Stimulated activated CD4-positive, alpha-beta T cell treated with anti-CD3 and anti-CD28 coated beads, TNF-alpha, amount 100 ng/mL, for 4 hours (primary cell): Measurements from ENCODE around the gene SLC26A9.
"Not testable (repeated sequence)": the region's sequence is repeated elsewhere in the genome, so short reads cannot be mapped to it uniquely, and the experiment has no call there.

ENCODE experiments used
- DNase-seq, 3 experiments: peaks; one replicate each; pipeline ENCODE4 v3.0.0-alpha.2; 2020; ENCODE audit warnings: low read depth in 3 of 3

SLC26A9 gene

DNA sequence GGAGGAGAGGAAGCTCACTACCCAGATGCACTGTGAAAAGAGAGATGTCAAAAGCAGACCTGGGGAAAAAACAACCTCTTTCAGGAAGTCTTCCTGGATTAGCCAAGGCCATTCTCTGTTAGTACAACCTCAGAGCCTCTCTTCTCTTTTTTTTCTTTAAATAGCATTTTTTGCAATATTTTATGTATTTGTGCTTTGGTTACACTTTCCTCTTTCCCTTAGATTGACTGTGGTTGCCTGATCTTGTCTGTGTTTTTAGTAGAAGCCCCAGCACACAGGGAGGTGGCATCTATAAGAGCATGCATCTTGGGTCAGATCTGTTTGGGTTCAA lies 18.8 kb downstream of the SLC26A9 start:
- no peak for DNase-seq

DNA sequence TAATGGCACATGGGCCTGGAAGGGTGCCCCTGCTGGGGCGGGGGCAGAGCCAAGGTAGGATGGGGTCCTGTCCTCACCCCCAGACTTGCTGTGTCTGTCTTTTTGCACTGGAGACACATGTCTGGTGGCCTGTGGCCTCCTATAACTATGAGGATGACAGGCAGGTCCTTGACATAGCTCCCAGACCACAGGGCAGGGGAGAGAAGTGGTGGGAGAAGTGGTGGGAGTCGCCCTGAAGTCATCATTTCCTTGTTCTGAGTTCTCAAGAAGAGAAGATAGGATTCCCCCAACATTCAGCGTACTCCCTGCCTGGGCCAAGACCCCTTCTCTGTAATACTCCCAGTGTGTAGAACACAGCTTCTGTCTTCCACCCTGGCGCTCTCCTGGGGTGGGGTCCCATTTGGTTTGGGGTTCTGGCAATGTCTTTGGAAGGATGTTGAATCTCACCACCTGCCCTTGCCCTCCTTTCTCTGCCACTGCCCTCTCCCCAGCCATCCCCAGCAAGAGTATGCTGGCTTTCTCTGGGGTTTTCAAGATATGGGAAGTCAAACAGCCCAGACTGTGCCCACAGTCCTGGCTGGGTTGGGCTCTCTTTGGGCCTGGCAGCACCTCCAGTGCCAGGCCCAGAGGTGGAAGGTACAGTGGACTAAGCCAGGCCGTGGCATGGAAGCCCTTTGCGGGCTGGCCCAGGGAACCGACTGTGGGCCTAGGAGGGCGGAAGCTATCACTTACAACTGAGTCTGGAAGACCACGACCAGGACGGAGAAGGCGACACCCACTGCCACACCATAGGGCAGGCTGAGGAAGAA lies 19.4 kb downstream of the SLC26A9 start:
- DNase-seq: no peak

DNA sequence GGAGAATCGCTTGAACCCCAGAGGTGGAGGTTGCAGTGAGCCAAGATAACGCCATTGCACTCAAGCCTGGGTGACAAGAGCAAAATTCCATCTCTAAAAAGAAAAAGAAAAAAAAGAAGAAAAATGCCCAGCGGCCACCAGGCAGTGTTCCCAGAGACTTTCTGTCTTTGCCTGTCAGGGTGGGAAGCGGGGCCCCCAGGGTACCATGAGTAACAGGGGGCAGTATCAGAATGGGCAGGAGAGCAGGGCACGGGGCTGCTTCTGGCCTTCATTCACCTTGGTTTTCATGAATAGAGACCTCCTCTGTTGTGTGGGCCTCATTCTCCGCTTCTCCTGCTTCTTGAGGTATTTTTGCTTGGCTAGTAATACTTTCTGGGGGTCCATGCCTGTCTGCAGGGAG lies 20.4 kb downstream of the SLC26A9 start:
- DNase-seq: no peak

DNA sequence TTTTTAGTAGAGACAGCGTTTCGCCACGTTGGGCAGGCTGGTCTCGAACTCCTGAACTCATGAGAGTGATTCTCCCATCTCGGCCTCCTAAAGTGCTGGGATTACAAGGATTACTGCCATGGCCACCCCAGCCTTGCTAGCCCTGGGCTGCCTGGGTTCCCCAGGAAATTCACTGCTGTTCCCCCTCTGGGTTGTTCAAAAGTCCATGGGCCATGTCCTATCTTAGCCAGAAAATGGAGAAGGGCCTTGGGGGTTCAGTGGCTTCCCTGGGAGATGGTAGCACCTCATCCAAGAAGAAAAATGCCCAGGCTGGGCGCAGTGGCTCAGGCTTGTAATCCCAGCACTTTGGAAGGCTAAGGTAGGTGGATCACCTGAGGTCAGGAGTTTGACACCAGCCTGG lies 20.9 kb downstream of the SLC26A9 start:
- no peak for DNase-seq

GRCh38 chr1:205921570-205921909 lies 21.7 kb downstream of the SLC26A9 start:
- DNase-seq: no peak

- no peak for DNase-seq
These were observed 22.2 kb downstream of the SLC26A9 start for GRCh38 chr1:205920861-205921569.

DNA sequence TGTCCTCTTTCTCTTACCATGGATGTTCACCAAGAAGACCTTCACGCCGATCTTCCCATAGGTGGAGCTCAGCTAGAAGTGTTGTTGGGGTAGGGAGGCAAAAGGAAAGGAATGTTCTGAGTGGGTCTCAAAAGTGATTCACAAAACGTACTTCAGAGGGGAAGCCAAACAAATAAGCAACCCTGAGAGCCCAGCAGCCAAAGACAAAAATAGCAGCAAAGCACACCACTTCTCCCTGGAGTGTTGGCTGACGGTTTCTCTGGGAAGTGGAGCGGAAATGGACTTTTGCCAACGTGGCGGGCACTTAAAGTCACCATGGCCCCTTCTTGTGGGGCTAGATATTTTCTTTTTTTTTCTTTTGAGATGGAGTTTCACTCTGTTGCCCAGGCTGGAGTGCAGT lies 23.1 kb downstream of the SLC26A9 start:
- DNase-seq: no peak

GRCh38 chr1:205918955-205919746 lies 24.1 kb downstream of the SLC26A9 start:
- peak; percentile 39 to 46 (median 41) for DNase-seq

GRCh38 chr1:205917466-205918238 lies 25.6 kb downstream of the SLC26A9 start:
- DNase-seq: no peak

- DNase-seq: no peak
These were observed 26.7 kb downstream of the SLC26A9 start for GRCh38 chr1:205916541-205916940.

DNA sequence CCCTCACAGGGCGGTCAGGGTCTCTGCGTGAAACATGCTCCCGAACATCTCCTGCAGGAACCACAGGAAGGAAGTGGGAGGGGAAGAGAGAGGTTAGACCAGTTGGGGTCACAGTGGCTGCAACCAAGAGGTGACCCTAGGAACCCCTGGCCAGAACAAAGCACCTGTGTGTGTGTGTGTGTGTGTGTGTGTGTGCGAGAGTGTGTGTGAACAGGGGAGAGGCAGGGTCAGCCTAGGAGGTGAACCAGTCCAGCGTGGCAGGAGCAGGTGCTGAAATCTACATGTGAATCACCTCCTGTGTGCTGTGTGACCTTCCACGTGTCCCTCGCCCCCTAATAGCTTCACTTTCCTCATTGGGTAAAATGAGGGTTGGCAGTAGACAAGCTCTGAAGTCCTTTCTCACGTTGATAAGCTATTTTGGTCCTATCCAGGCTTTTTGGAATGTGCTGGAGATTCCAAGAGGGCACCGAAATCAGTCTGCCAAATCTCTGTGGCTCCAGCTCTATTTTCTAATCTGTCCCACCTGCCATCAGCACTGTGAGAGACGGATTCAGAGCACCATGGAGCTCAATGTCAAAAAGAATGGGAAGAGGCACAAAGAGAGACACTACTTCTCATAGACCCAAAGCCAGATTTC lies 27.8 kb downstream of the SLC26A9 start:
- no peak for DNase-seq

DNA sequence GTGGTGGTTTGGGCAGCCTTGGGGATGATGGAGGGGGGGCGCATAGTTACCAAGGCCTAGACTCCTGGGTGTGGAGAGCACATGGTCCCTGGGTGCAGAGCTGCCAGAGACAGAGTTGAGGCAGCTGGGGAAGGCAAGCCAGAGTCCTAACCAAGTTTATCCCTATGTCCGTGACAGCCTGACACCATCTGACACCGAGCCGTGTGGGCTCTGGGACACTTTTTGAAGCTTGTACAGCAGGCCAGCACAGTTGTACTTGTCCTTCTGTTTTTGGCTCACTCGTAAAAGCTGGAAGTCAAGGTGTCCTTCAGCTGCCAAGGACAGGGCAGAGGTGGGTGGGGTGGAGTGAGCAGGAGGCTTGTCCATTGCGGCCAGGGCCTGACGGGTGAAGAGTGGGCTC lies 28.5 kb downstream of the SLC26A9 start:
- DNase-seq: no peak

- DNase-seq: no peak
These were observed 29.1 kb downstream of the SLC26A9 start for GRCh38 chr1:205914155-205914507.

- DNase-seq: no peak
These were observed 29.7 kb downstream of the SLC26A9 start for GRCh38 chr1:205913451-205914154.

DNA sequence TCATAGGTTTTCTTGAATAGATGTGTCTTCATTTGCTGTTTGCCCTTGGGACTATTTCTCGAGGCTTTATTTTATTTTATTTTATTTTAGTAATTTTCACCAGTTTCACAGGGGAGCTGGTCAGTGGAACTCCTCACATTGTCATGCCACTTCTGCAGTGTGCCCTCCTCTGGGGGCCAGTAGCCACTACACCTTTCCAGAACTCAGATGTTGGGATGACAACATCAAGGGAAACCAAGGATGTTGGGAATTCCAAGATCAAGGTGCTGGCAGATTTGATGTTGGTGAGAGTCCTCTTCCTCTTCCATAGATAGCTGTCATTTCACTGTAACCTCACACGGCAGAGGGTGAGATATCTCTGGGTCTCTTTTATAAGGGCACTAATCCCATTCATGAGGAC lies 35.5 kb downstream of the SLC26A9 start:
- DNase-seq: no peak

- DNase-seq: not testable (repeated sequence)
These were observed 38.2 kb downstream of the SLC26A9 start for GRCh38 chr1:205905095-205905494.

DNA sequence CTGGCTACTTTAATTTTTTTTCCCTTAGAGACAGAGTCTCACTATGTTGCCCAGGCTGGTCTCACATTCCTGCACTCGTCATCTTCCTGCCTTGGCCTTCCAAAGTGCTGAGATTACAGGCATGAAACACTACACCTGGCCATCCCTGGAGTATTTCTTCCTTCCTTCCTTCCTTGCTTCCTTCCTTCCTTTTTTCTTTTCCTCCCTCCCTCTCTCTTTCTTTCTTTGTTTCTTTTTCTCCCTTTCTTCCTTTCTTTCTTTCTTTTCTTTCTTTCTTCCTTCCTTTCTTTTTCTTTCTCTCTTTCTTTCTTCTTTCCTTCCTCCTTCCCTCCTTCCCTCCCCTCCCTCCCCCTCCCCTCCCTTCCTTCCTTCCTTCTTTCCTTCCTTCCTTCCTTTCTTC lies 46.9 kb downstream of the SLC26A9 start:
- DNase-seq: no peak

- not testable (repeated sequence) for DNase-seq
These were observed 49.1 kb downstream of the SLC26A9 start for GRCh38 chr1:205894119-205894518.

DNA sequence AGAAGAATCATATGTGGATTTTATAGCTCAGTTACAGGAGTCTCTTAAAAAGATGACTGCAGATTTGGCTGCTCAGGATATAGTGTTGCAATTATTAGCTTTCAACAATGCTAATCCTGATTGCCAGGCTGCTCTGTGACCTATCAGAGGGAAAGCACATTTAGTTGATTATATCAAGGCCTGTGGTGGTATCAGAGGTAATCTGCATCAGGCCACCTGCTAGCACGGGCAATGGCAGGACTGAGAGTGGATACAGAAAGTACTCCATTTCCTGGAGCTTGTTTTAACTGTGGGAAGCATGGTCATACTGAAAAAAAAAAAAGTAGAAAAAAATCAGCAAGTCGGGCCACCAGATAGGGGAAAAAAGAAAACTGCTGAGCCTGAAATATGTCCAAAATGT lies 51.1 kb downstream of the SLC26A9 start:
- DNase-seq: not testable (repeated sequence)

GRCh38 chr1:205891481-205891880 lies 51.8 kb downstream of the SLC26A9 start:
- not testable (repeated sequence) for DNase-seq

DNA sequence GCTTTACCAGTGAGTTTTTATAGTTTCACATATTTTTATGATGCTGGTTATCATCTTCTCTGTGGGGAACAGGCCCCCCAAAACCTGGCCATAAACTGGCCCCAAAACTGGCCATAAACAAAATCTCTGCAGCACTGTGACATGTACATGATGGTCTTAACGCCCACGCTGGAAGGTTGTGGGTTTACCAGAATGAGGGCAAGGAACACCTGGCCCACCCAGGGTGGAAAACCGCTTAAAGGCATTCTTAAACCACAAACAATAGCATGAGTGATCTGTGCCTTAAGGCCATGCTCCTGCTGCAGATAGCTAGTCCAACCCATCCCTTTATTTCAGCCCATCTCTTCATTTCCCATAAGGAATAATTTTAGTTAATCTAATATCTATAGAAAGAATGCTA lies 52.6 kb downstream of the SLC26A9 start:
- DNase-seq: not testable (repeated sequence)
